B cell (primary cell): ENCODE results near the gene ADARB2.

Experiments used
- CTCF ChIP-seq: fragments of 200-600 bp; IDR thresholded peaks from one replicate; pipeline ENCODE4 v1.8.0; 2022; ENCODE audit warnings: antibody characterized with exemption, mild to moderate bottlenecking
- EZH2 ChIP-seq: IDR thresholded peaks from 2 replicates; pipeline ENCODE4 v1.6.1; 2012; ENCODE audit warnings: borderline replicate concordance, low read depth, mild to moderate bottlenecking, moderate library complexity, low read length; ENCODE audit not compliant: insufficient read depth, poor library complexity, severe bottlenecking

- TF ChIP-seq CTCF (no peak), EZH2 (no peak)
Measured at GRCh38 chr10:1199345-1199673, 538.0 kb downstream of the ADARB2 start.
